Measurements from ENCODE around the gene NATD1.
A peak's percentile ranks its signal among the peaks of the same experiment; 100 is the strongest.

NATD1 gene

DNA sequence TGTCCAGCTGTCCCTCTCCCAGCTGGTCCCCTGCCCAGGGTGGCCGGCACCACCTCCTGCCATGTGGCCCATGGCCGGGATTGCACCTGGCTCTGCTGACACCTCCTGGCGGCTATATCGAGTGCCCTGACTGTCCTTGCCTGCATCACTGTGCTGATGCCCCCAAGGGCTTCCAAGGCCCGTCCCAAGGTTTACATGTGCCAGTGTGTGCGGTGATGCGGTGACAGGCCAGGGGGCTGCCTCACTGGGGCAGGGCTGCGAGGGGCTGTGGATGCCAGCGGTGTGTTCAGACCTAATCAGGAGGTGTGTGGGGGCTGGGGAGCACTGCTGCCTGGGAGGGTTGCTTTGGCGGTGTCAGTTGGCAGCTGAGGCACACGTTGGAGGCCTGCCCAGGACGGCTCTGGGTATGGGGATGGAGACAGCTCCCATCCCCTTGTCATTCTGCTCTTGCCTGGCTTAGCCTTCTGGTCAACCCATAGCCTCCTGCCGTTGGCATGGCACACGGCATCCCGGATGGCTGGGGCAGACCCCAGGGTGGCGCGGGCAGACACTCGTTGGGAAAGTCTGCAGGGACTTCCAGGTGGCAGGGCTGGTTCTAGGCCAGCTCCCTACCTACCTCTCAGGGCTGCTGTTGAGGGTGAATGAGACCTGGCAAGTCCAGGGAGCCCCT is 36.8 kb upstream of the NATD1 start:
- no peak for DNase-seq

DNA sequence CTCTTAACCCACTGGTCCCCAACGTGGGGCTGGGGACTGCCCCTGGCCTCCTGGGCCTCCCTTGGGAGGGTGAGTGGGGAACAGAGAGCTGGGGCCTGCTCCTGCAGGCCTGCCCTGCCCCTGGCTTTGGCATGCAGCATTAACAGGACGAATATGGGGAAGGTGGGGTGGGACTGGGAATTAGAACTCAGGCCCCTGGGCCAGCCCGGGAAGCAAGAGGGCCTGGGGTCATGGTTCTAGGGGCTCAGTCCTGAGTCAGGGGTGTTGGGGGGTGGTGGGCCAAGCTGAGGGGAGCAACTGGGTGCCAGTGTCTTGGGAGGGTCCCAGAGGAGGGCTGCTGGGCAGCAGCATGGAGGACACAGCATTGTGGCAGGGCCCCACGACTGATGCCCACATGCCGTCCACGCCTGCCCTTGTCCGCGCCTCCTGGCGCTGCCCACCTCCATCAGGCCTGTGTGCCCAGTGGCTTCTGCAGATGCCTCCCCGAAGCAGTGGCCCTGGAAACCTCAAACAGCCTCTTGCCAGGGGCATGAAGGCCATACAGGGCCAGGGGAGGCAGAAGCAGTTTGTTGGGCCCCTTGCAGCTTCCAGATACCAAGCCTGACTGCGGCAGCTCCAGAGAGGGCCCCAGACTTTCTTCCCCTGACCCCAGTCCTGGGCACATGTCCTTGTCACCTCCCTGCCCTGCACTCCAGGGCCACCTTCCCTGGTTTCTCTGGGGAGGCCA is 36.1 kb upstream of the NATD1 start:
- DNase-seq: no peak

DNA sequence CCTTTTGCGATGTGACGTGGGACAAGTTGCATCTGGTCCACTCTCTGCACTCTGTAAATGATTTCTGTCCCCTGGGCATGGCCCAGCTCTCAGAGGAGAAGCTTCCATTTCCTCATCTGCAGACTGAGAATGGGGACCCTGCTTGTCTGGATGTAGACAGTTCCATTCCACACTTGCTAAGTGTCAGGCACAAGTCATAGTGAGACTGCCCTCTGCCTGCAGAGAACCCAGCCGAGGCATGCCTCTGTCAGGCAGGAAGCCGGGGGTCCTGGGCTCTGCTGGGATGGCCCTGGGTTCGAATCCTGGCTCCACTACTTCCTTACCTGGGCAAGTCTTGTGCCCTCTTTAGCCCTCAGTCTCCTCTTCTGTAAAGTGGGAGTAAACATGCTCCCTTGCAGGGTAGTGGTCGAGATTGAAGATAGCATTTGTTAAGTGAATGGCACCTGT is 35.4 kb upstream of the NATD1 start:
- no peak for DNase-seq

DNA sequence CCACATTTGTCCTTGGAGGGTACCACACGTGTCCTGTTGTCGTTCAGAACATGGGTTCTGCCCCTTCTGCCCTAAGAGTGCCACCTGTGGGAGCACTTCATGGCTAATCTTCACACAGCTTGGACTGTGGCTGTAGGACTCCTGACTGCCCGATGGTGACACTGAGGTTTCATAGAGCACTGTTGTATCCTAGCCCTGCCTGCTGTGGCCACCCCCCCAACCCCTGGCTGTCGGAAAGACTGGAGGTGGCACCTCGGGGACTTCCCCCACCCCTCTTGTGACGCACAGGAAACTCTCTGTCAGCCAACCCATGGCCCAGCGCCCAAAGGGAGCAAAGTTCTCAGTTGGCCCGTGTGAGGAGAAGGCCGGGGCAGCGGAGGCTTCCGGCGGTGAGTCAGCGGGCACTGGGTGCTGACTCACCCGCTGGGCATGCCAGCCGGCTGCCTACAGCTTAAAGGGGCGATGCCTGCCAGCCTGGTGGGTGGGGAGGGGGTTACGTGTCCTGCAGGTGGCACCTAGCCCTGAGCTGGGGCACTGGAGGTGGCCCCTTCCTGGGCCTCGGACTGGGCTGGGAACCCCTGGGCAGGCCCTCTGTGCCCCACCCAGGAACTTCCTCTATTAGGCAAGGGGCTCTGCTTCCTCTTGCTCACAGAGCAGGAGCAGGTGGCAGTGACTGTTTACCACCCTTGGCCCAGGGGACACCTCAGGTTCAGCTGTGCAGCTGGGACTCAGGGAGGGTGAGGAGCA is 34.7 kb upstream of the NATD1 start:
- DNase-seq: no peak

DNA sequence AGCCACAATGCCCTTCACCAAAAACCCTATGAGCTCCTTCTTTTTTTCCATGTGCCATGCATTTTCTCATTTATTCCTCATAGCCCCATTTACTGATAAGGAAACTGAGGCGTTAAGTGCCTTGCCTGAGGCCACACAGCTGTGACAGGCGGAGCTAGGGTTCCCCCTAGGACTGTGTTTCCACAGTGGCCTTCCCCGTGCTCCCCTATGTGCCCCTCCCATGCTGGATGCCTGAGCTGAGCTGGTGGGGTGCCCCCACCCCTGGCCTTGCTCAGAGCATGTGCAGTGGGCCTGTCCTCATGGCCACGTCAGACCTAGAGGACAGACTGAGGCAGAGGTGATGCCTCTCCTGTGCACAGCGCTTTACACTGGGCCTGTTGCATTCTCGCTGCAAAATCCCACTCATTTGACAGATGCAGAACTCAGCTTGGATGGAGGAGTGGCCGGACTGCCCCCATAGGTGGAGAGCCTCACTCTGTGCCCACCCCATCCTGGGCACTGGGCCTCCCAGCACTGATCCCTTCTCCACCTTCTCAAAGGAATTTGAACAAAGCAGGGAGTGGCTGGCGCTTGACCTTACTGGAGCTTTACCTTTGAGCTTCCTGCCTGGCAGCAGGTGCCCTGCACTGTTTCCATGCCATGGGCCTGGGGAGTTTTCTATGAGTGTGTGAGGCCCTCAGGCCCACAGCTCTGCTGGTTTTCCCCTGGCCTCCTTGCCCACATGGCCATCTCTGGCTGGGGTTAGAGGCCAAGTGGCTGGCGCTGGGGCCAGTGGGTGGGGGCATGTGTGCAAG is 33.9 kb upstream of the NATD1 start:
- DNase-seq: no peak

DNA sequence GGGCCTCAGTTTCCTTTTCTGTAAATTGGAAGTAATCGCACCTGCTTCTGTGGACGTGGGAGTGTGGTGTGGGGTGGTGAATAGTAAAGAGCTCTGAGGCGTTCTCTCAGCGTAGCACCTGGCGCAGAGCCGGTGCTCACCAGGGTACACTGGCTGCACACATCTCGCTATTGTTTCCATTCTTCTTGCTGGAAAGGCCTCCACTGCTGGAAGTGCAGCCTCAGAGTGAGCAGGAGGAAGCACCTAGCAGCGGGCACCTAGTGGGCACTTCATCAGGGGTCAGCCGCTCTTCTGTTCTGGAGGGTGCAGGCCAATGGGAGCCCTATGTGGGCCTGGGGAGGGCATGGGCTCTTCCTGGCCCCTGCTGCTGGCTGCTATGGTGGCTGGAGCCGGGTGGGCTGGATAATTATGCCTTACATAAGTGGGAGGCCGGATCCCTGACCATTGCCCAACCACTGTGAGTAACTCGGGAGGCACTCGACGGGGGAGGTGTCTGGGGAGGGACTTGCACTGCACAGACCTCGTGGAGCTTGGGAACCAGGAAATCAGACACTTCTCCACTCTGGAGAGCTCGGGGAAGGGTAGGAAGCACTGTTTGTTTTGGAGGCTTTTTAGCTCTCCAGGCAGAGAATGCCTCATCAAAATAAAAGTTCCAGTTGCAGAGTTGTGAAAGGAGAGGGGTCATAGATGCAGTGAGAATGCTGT is 33.0 kb upstream of the NATD1 start:
- peak; percentile 89 for DNase-seq

DNA sequence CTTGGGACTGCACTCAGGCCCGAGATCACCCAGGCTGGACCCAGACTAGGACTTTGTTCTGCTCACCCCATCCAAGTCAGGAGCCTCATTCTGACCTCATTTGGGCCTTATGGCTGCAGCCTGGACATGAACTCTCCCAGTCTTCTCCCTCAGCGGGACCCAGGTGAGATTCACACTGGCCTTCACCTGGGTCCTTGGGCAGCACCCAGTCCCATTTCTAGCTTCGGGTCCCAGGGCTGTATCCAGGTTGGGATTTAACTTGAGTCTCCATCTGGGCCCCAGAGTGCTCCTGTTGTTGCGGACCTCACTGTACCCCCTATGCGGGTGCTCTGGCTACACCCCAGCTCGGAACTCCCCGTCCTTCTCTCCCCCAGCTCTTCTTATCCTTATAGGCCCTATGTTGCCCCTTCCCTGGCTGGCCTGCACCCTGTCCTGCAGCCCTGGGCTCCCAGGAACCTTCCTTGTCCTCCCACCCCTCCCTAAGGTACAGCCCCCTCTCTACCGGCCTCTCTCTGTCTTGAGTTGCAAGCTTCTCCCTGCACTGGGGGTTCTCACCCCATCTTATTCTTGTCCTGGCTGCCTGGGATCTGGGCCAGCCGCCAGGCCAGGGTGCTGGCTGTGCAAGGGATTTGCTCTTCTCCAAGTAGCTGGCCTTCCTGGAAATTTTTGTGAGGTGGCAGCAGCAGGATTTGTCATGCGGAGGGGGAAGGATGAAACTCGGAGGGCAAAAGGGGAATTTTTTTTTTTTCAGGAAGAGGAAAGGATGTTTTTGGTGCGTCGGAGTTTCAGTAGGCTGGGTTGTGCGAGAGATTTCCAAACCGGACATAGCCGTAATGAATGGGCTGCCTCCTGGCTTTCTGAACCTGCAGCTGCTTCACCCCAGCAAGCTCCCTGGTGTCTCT is 32.2 kb upstream of the NATD1 start:
- peak; percentile 22 for DNase-seq

DNA sequence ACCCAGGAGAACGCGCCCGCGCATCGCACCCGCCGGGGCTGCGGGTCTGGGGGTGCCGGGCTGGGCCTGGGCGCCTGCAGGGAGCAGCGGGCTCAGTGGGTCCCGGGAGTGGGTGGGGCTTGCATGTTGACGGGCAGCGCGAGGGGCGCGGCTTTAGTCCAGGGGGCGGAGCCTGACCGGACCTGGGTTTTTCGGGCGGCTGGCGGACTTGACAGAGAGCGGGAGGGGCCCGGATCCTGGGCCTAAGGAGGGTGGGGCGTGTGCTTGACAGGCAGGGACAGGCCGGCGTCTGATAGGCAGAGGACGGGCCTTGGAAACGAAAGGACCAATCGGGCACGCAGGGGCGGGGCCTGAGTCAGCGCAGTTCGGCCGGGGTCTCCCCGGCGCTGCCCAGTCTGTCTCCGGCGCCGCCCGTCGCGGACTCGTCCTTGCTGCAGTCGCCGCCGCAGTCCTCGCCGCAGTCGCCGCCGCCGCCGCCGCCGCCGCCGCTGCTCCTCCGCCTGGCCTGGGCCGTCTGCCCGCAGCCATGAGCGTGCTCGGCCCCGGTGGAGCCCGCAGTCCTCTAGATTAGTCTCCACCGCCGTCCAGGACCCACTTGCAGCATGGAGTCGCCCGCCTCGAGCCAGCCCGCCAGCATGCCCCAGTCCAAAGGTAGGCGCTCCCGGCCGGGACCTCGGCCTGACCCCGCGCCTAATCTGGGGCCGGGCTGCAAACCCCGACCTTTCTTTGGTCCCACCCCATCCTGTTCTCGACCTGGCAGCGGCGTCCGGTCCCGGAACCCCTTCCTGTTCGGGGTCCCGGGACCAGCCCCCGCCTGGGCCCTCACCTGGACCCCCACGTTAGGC is 31.3 kb upstream of the NATD1 start, which contains the start of gene MAP2K3:
TSS of gene MAP2K3 (plus strand) at position 393 of the 845 bp plus-strand sequence. CDS start at position 603, 210 bp downstream.
- DNase-seq: peak; percentile 100

DNA sequence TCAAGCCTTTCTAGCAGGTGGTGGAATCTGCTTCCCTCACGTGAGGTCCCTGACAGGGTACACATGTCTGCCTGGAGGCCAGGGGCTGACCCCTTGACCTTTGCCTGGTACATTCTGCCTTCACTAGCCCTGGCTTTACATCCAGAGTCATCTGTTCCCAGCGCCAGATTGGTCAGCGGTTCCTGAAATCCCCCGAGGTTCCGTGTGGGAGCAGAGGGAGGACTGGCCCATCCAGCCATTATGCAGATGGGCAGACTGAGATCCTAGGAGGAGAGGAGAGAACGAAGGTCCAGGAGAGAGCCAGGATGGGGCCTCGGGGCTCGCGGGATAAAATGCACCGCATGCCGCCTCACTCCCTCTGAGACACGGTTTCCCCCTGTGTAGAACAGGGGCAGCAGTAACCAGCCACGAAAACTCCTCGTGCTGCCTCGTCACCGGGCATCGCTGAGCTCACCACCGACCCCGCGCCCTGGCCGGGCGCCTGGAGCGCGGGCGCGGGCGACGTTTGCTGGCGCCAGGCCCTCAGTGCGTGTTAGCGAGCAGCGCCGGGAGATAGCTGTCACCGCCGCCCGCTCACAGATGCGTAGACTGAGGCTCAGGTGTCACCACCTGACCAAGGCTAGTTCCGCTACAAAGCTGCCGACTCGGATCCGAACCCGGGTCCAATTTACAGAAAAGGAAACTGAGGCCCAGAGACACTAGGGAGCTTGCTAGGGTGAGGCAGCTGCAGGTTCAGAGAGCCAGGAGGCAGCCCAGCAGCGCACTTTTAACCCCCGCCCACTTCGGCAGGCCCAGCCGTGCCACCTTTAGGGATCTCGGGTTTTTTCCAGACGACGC is 30.5 kb upstream of the NATD1 start:
- DNase-seq: no peak

DNA sequence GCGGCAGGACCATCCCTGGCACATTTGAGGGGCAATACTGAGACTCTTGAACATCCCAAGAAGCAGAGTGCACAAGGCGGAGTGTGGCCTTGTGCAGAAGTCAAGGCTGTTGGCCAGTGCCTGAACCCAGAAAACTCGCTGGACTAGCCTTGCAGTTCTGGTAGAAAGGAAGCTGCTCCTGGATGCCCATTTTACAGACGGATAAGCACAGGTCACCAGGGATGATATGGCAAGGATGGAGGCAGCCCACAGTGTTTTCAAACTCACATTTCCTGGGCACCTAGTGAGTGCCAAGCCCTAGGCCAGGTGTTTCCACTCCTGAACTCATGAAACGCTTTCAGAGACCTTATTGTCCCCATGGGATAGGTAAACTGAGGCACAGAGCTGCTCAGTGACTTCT is 29.6 kb upstream of the NATD1 start:
- no peak for DNase-seq

DNA sequence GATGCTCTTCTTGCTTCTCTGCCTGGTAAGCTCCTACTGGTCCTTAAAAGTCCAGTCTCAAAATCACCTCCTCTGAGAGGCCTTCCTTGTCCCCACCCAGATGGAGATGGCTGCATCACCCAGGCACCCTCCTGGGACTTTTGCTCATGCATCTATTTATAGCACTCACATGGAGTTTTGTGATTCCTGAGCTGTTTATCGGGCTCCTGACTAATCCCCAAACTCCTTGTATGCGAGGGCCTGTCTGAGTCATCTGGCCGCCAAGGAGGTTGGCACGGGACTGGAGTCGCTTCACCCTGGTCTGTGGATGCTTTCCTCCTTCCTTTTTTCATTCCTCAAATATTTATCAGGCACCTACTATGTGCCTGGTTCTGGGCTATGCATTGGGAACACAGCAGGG is 29.0 kb upstream of the NATD1 start:
- no peak for DNase-seq

DNA sequence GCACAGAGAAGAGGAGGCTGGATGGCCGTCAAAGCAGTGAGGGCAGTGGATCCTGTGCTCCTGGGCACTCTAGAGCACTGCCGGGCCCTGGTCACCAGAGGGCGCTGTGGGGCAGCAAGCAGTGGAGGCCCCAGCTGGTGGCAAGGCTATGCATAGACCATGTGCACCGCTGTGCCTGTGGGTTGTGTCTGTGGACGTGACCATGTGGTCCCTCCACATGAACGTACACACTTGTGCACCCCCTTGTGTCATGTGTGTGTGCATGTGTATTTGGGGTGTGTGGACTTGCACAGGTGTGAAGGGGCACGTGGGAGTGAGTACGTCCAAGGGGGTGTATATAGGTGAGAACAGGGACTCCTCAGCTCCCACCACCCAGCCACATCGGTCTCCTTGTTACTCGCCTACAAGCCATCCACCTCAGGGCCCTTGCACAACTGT is 26.9 kb upstream of the NATD1 start:
- peak; percentile 65 for DNase-seq

DNA sequence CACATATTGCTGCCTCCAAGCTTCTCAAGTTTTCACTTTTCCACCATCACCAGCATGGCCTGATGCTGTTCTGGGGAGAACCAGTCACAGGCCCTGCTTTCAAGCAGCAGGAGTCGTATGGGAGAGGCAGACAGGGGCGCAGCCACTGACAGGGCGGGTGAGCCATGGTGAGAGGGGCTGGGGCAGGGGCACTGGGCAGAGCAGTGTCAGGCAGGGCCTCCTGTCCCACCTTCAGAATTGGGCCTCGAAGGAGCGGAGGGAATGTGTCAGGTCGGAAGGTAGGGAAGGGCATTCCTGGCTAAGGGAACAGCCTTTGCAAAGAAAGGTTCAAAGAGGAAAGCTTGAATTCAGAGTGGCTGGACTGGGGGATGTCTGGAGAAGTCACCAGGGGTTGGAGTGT is 26.4 kb upstream of the NATD1 start:
- no peak for DNase-seq

DNA sequence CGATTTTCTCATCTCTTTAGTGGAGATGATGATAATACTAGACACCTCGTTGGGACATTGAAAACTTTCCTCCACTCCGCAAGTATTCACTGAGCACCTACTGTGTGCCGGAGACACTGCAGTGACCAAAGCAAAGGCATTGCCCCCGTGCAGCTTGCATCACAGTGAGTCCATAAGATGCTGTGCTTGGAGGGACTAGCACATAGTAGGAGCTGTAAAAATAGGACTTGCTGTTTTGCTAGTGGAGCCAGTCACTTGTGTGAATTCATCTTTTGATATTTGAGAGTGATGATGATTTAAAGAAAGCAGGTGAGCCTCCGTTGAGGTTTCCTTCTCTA is 26.0 kb upstream of the NATD1 start:
- no peak for DNase-seq

DNA sequence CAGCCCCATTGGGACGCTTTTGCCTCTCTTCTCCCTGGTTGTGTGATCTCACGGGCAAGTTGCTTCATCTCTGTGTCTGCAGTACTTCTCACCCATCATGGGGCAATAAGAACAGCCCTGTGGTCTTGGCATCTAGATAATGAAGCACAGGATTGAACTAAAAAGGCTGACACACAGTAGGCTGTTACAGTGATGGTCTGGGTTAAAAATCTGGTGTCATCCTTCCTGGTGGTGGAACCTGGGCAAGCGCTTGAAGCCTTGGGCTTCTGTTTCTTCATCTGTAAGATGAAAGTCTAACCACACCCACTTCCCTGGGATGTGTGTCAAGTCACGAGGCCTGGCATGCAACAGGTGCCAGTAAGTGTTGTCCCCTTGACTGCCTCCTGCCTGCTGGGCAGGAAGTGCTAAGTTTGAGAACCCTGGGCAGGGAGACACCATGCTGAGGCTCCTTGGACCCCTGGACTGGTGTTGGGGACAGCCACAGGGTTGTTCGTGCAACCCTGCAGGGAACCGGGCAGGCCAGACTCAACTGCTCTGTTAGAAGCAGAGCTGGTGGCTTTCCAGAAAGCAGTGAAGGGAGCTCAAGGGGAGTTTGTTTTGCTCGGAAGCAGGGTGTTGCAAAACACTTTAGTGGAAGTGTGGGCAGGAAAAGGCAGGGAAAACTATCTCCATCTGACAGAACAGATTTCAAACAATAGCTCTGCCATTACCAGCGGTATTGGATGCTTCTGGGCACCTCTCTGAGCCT is 25.4 kb upstream of the NATD1 start:
- no peak for DNase-seq

DNA sequence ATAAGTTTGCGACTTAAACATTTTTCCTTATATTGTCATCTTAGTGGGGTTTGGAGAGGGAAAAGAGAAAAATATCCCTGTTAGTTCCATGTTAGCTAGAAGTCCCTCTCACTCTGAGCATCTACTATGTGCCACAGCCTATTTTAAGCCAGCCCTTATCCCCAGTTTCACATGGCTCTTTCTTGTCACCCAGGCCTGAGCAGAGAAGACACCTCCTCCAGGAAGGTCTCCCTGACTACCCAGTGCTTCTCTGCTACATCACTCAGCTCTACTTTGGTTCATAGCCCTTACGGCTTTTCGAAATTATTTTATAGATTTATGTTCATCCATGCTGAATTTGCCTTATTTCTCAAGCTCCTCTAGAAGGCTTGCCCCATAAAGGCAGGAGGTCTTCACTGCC is 24.1 kb upstream of the NATD1 start:
- no peak for DNase-seq

DNA sequence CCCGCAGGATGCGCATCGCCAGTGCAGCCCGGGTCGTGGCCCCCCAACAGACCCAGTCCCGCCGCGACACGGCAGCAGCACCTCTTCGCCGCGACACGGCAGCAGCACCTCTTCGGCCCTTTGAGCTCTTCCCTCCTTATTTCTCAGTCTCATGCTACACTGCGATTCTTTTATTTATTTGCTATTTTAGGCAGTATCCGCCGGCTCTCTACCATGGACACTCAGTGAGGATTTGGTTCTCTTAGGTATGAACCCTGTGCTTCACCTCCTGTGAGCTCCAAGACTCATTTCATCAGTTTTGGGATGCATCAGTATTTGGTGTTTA is 23.0 kb upstream of the NATD1 start:
- DNase-seq: no peak

DNA sequence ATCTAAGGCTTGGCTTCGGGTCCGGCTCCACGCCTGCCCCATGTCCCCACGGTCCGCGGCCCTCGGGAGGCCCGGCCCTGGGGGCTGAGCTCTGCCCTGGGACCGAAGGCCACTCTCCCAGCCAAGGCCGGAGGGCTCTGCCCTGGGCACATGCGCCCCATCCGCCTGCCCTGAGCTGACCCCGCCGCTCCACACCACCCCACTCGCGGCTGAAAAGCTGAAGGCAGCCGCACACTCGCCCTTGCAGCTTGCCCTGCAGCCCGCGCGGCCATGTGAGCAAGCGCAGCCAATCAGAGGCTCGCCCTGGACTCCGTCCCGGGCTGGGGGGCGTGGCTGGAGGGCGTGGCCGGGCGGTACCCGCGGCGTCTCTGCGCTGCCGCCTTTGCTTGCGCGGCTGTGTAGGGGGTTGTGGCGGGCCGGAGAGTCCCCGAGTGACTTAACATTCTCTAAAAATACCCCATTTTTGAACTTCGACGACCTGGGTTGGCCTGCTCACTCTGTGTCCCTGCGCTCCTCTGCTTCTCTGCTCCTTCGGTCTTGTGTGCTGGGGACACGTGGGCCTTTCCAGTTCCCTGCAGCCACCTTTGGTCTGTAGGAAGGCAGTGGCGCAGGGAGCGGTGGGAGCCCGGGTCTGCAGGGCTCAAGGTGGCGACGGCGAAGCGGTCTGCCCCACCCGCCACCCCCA is 22.5 kb upstream of the NATD1 start:
- DNase-seq: peak; percentile 87

Data from NCI-H146 (cell line).